Breast epithelium (tissue), 3 donors: ENCODE results near the gene GRIA3.

Source experiments
- POLR2A ChIP-seq: fragments of 450-650 bp; IDR thresholded peaks from one replicate; pipeline ENCODE4 v1.6.1; 2016; ENCODE audit warnings: antibody characterized with exemption, mild to moderate bottlenecking, moderate library complexity
- POLR2AphosphoS5 ChIP-seq, 3 donors: sonication (generic); formaldehyde crosslinking; IDR thresholded peaks; one replicate each; pipeline ENCODE4 v1.6.1; 2017; ENCODE audit warnings: antibody characterized with exemption in 3 of 3
- TF ChIP-seq, protein P1 (sequence below), 3 donors: fragments of 450-650 bp; IDR thresholded peaks; one replicate each; pipeline ENCODE4 v1.5.1; 2016 to 2017; ENCODE audit warnings: antibody characterized with exemption in 3 of 3, mild to moderate bottlenecking in 3 of 3, moderate library complexity in 3 of 3

DNA sequence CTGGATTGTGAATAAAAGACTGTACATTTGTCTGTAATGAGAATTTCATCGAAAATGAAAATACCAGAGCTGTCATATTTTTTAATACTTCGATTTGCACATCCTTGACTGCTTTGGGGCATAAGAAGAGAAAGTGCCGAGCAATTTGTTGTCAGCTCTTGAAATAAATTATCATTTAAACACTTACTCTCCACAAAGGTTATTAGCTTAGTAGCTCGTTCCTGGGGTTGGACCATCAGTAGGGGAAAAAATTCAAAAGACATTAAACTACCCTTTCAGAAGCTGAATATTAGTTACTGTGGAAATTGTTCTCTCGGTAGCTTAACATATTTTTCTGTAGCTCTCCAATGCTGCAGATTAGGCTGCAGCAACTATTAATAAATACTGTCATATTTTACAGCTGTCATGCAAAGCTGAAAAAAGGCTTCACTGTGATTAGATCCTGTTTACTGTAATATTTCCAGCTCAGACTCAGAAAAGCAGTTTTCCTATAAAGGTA is 76.9 kb downstream of the GRIA3 start:
- TF ChIP-seq POLR2A (no peak), POLR2AphosphoS5 (IDR thresholded peaks at IDR 0.05) (no peak)
- TF ChIP-seq, protein P1, sequence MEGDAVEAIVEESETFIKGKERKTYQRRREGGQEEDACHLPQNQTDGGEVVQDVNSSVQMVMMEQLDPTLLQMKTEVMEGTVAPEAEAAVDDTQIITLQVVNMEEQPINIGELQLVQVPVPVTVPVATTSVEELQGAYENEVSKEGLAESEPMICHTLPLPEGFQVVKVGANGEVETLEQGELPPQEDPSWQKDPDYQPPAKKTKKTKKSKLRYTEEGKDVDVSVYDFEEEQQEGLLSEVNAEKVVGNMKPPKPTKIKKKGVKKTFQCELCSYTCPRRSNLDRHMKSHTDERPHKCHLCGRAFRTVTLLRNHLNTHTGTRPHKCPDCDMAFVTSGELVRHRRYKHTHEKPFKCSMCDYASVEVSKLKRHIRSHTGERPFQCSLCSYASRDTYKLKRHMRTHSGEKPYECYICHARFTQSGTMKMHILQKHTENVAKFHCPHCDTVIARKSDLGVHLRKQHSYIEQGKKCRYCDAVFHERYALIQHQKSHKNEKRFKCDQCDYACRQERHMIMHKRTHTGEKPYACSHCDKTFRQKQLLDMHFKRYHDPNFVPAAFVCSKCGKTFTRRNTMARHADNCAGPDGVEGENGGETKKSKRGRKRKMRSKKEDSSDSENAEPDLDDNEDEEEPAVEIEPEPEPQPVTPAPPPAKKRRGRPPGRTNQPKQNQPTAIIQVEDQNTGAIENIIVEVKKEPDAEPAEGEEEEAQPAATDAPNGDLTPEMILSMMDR (IDR thresholded peaks at IDR 0.05), result no peak
